Endothelial cell of umbilical vein (primary cell): ENCODE measurements around the gene LIPG. TPM values are rescaled to one million over a fixed set of nuclear protein-coding genes. Genes with fewer than 3 reads are reported as not detected.

Experiments used
- BruUV-seq: library from RNA; stranded (reverse); fragments of 400-500 nt; replicated peaks from 2 replicates; lab custom pipeline; 2021; lab: Mats Ljungman, UMichigan
- CTCF ChIA-PET: fragments of 300-600, 350-600 bp; sonication (Branson Sonifier 250); formaldehyde crosslinking; loops from one replicate; lab custom pipeline; 2021; ENCODE audit warnings: antibody characterized with exemption, inconsistent platforms; lab: Charles Lee
- POLR2A ChIA-PET: fragments of 300-600, 350-600 bp; sonication (Branson Sonifier 250); formaldehyde crosslinking; loops from one replicate; lab custom pipeline; 2021; ENCODE audit warnings: antibody characterized with exemption, inconsistent platforms; lab: Charles Lee
- DNase-seq: peaks from one replicate; pipeline ENCODE4 v3.0.0-alpha.2; 2011; ENCODE audit warnings: low read depth, low spot score
- FAIRE-seq: peaks from 2 replicates; lab custom pipeline; 2011; peaks lifted over from hg19 to GRCh38; lab: Jason Lieb, UNC
- H2AFZ ChIP-seq: 2 replicates; pipeline ENCODE4 v1.6.0; 2012; ENCODE audit warnings: low read depth, low read length, control low read depth, inconsistent platforms
- H3K27ac ChIP-seq: 2 replicates; pipeline ENCODE4 v1.5.1; 2011; ENCODE audit warnings: low read depth, mild to moderate bottlenecking, control low read depth, low read length, moderate library complexity; ENCODE audit not compliant: insufficient read depth
- H3K27me3 ChIP-seq, 2 experiments: 2 replicates each; pipeline versions ENCODE4 v1.6.0 to v1.6.1; 2011; ENCODE audit warnings: low read length in 2 of 2, mixed read lengths in 1 of 2; ENCODE audit not compliant: control insufficient read depth in 2 of 2, insufficient read depth in 2 of 2
- H3K36me3 ChIP-seq, 2 experiments: 2 replicates in 1 of 2; 3 replicates in 1 of 2; pipeline ENCODE4 v1.5.1; 2011; ENCODE audit warnings: low read length in 2 of 2, mild to moderate bottlenecking in 1 of 2, moderate library complexity in 1 of 2; ENCODE audit not compliant: control insufficient read depth in 2 of 2, insufficient read depth in 2 of 2; ENCODE audit errors: extremely low read depth in 1 of 2
- H3K4me1 ChIP-seq: 3 replicates; pipeline ENCODE4 v1.5.1; 2011; ENCODE audit warnings: mild to moderate bottlenecking, low read length; ENCODE audit not compliant: control insufficient read depth, insufficient read depth; ENCODE audit errors: extremely low read depth
- H3K4me2 ChIP-seq: 2 replicates; pipeline ENCODE4 v1.6.1; 2011; ENCODE audit warnings: low read length, control low read depth, mixed read lengths; ENCODE audit not compliant: insufficient read depth
- H3K4me3 ChIP-seq, 3 experiments: fragments of 200-600 bp in 1 of 3; sonication (generic), shearing (Covaris generic) in 1 of 3; replicated peaks in 1 of 3; 2 replicates each; pipeline ENCODE4 v1.5.1; 2011 to 2016; ENCODE audit warnings: control low read depth in 3 of 3, low read length in 3 of 3, mild to moderate bottlenecking in 2 of 3, inconsistent platforms in 1 of 3, low read depth in 1 of 3, moderate library complexity in 1 of 3; ENCODE audit not compliant: insufficient read depth in 1 of 3
- H3K79me2 ChIP-seq: 2 replicates; pipeline ENCODE4 v1.6.0; 2012; ENCODE audit warnings: low read length, inconsistent platforms; ENCODE audit not compliant: control insufficient read depth, insufficient read depth
- H3K9ac ChIP-seq: replicated peaks from 2 replicates; pipeline ENCODE3; 2011; ENCODE audit warnings: low read length, control low read depth; ENCODE audit not compliant: insufficient read depth; ENCODE audit errors: extremely low read depth
- H3K9me1 ChIP-seq: replicated peaks from 3 replicates; pipeline ENCODE4 v1.6.0; 2011; ENCODE audit warnings: mild to moderate bottlenecking, low read length; ENCODE audit not compliant: control insufficient read depth, insufficient read depth; ENCODE audit errors: extremely low read depth
- H3K9me3 ChIP-seq: replicated peaks from 2 replicates; pipeline ENCODE4 v1.5.1; 2012; ENCODE audit warnings: low read length, inconsistent platforms; ENCODE audit not compliant: control insufficient read depth, insufficient read depth
- H4K20me1 ChIP-seq: replicated peaks from 2 replicates; pipeline ENCODE3; 2011; ENCODE audit warnings: mild to moderate bottlenecking, low read length; ENCODE audit not compliant: control insufficient read depth, insufficient read depth; ENCODE audit errors: extremely low read depth
- EZH2 ChIP-seq: IDR thresholded peaks from 2 replicates; pipeline ENCODE4 v1.6.1; 2012; ENCODE audit warnings: borderline replicate concordance, low read depth, mild to moderate bottlenecking, moderate library complexity, low read length, inconsistent platforms; ENCODE audit not compliant: severe bottlenecking
- FOS ChIP-seq: IDR thresholded peaks from 2 replicates; pipeline ENCODE4 v1.6.1; 2011; ENCODE audit warnings: mild to moderate bottlenecking, low read length, moderate library complexity, borderline replicate concordance; ENCODE audit not compliant: insufficient read depth
- GATA2 ChIP-seq: IDR thresholded peaks from 2 replicates; pipeline ENCODE4 v1.7.0; 2011; ENCODE audit warnings: low read depth, mild to moderate bottlenecking, moderate library complexity, mixed read lengths, low read length; ENCODE audit not compliant: insufficient read length, insufficient read depth
- JUN ChIP-seq: IDR thresholded peaks from 2 replicates; pipeline ENCODE4 v1.6.1; 2011; ENCODE audit warnings: borderline replicate concordance, low read depth; ENCODE audit not compliant: insufficient read length, insufficient read depth
- MYC ChIP-seq: IDR thresholded peaks from one replicate; pipeline ENCODE4 v1.6.1; 2011; ENCODE audit warnings: mild to moderate bottlenecking, low read depth, low read length
- POLR2A ChIP-seq: IDR thresholded peaks from 2 replicates; pipeline ENCODE4 v1.6.1; 2012; ENCODE audit warnings: low read depth, mild to moderate bottlenecking, control low read depth, low read length
- POLR2AphosphoS5 ChIP-seq: IDR thresholded peaks from 2 replicates; pipeline ENCODE4 v1.6.1; 2012; ENCODE audit warnings: low read depth, mild to moderate bottlenecking, control low read depth, low read length, moderate library complexity; ENCODE audit not compliant: insufficient read depth
- dilution Hi-C: fragments of 300-500 bp; cut with MboI; formaldehyde crosslinking; loops from one replicate; pipeline ENCODE4 v1.15.0; 2019; ENCODE audit warnings: low sequenced_read_pairs; ENCODE audit not compliant: extremely low pct_ligation_motif_present
- intact Hi-C: fragments of 100-400 bp; cut with micrococcal nuclease; formaldehyde crosslinking; loops from one replicate; pipeline ENCODE4 v1.10.0; 2022
- polyA plus RNA-seq, 4 experiments: library from polyadenylated mRNA; depleted of rRNA in 3 of 4; stranded (reverse) in 3 of 4; unstranded in 1 of 4; fragments of >200 nt; gene quantifications; 2 replicates each; pipeline versions ENCODE4 v1.2.1 to v1.2.3, GENCODE V29; 2011 to 2012; ENCODE audit warnings: missing spikeins in 1 of 4
- total RNA-seq: library from RNA; stranded (reverse); gene quantifications from 2 replicates; pipeline ENCODE4 v1.2.3, GENCODE V29; 2021
- TF ChIP-seq, protein P1 (sequence below): IDR thresholded peaks from 2 replicates; pipeline ENCODE4 v1.6.1; 2011; ENCODE audit not compliant: insufficient read depth, insufficient read length
- TF ChIP-seq, protein P2 (sequence below), 2 donors: IDR thresholded peaks; 1 replicate in 1 of 2; 2 replicates in 1 of 2; pipeline ENCODE4 v1.5.1; 2011; ENCODE audit warnings: low read length in 2 of 2, mild to moderate bottlenecking in 2 of 2, moderate library complexity in 2 of 2, control low read depth in 1 of 2, inconsistent platforms in 1 of 2, low read depth in 1 of 2; ENCODE audit not compliant: insufficient read depth in 1 of 2; ENCODE audit errors: extremely low read depth in 1 of 2

The LIPG gene
- total and polyA plus RNA-seq, 2 donors (not counting 3 experiments of a cell fraction or from before 2014, with no cell fraction given) = 80.6 to 86.3 TPM

DNA sequence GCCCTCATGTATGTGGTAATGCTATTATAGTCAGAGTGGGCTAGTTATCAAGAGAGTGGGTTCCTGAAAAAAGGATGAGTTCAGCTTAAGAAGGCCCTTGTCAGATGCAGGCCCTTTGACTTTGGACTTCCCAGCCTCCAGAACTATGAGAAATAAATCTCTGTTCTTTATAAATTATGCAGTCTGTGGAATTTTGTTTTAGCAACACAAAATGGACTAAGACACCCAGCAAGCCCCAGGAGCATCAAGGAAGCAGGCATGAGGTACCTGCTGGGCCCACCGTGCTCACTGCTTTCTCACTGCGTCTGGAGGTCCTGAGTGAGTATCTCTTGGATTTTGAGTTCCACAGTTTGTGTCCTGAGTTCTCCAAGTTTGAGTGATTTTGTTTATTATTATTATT, 35.9 kb upstream of the LIPG start:
- dilution Hi-C loops = no loop called here
- no TSS peak for BruUV-seq
- Histone ChIP-seq H3K4me2 (no peak overlapping the region), H3K27me3 (peaks cover 0 to 3% of the 10 kb centered on the region in 2 experiments), H3K36me3 (no peaks in the 10 kb centered on the region), H3K4me1 (no peaks in the 10 kb centered on the region), H3K4me3 (no peak overlapping the region), H3K79me2 (no peaks in the 10 kb centered on the region), H3K27ac (no peak overlapping the region), H3K9me3 (no peaks in the 10 kb centered on the region), H2AFZ (no peak overlapping the region), H4K20me1 (no peaks in the 10 kb centered on the region), H3K9me1 (no peaks in the 10 kb centered on the region), H3K9ac (no peak overlapping the region)
- FAIRE-seq (no peak), DNase-seq (no peak)
- ChIA-PET POLR2A (no interaction called here), CTCF (interaction anchor here (2.3 to 5.1 kb wide), 4 partner anchors 11 to 333 kb away, joined by 8 to 28 read pairs (median 12); no protein-coding TSS in a partner anchor)
- TF ChIP-seq JUN = no peak
- TF ChIP-seq EZH2 = no peak
- no peak for TF ChIP-seq MYC
- TF ChIP-seq POLR2A = no peak
- TF ChIP-seq, protein P1, sequence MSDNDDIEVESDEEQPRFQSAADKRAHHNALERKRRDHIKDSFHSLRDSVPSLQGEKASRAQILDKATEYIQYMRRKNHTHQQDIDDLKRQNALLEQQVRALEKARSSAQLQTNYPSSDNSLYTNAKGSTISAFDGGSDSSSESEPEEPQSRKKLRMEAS = no peak
- no peak for TF ChIP-seq FOS
- TF ChIP-seq, protein P2, sequence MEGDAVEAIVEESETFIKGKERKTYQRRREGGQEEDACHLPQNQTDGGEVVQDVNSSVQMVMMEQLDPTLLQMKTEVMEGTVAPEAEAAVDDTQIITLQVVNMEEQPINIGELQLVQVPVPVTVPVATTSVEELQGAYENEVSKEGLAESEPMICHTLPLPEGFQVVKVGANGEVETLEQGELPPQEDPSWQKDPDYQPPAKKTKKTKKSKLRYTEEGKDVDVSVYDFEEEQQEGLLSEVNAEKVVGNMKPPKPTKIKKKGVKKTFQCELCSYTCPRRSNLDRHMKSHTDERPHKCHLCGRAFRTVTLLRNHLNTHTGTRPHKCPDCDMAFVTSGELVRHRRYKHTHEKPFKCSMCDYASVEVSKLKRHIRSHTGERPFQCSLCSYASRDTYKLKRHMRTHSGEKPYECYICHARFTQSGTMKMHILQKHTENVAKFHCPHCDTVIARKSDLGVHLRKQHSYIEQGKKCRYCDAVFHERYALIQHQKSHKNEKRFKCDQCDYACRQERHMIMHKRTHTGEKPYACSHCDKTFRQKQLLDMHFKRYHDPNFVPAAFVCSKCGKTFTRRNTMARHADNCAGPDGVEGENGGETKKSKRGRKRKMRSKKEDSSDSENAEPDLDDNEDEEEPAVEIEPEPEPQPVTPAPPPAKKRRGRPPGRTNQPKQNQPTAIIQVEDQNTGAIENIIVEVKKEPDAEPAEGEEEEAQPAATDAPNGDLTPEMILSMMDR (IDR thresholded peaks at IDR 0.05; ENCODE audit: extremely low read depth in 1 of 2, insufficient read depth in 1 of 2, low read depth in 1 of 2, low read length in 2 of 2) = no peak
- TF ChIP-seq GATA2 = no peak
- no peak for TF ChIP-seq POLR2AphosphoS5
- intact Hi-C loops = no loop called here
